Hindlimb muscle (tissue), 1 donor: ENCODE results near the gene ENDOD1. TPM values are rescaled to one million over a fixed set of nuclear protein-coding genes. Genes with fewer than 3 reads are reported as not detected.

ENCODE experiments used
- DNase-seq: peaks from one replicate; pipeline ENCODE4 v3.0.0-alpha.2; 2013
- polyA plus RNA-seq: library from polyadenylated mRNA; unstranded; fragments of 120-200 nt; gene quantifications from one replicate; pipeline ENCODE4 v1.2.1, GENCODE V29; 2013; ENCODE audit not compliant: insufficient read length

Gene ENDOD1
- polyA plus RNA-seq, 1 donor = 59.3 TPM

DNA sequence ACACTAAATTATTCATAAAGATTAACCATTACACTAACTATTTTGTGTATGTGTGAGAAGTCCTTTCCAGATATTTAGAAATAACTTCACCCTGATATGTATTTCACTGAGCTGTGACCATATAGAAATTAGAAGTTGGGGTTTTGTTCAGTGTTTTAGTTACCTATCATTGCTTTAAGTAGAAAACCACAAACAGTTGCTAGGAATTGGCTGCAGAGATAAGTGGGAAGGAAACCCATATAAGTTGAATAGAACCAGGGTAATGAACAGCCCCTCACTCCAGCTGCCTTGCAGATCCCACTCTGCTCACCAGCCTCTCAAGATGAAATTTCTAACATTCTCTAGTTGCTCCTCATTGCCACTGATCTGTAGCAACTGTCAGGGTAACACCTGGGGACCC, 12.7 kb upstream of the ENDOD1 start:
- no peak for DNase-seq

DNA sequence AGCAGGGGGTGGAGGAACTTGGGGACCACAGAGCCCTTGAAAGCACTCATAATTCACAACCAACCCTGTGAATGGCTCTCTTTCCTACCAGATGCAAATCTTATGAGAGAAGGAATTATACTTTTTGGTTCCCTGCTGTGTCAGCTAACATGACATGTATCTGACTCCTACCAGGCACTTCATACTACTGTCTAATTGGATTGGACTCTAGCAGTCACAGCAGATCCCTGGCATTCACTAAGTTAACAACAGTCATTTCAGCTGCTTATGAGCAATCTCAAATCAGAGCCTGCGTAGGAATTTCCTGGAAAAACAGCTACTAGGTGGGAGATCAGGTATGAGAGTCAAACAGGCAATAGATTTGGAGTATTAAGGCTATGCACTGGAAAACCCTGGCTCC, 11.1 kb upstream of the ENDOD1 start:
- no peak for DNase-seq

DNA sequence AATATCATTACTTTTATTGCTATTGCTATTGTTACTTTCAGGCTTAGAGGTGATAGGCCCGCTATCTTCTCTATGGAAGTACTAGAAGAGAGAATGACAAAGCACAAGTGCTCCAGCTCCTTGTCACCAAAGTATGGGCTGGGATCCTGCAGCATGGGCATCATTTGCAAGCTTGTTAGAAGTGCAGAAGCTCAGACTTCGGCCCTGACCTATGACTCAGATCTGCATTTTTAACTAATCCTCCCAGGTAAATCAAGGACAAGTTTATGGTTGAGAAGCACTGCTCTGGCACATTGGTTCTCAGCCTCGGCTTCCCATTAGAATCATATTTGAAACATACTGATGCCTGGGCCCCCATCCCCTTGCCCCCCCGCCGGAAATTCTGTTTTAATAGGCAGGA, 8.6 kb upstream of the ENDOD1 start:
- no peak for DNase-seq

DNA sequence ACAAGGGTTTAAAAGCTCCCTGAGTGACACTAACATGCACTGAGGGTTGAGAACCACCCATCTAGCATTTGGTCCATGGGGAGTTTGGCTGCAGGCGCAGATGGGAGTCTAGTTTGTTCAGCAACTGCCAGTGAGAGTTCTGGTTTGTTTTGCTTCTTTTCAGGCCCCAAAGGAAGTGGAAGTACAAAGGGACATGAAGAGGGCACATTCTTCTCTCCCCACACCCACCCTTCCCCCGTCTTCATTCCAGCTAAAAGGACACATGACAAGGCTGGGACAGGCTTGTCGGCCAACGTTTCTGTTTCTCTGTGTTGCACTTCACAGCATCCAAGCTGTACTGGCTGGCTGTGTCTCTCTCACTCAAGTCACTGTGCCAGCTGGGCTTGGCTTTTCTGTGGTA, 8.2 kb upstream of the ENDOD1 start:
- no peak for DNase-seq

DNA sequence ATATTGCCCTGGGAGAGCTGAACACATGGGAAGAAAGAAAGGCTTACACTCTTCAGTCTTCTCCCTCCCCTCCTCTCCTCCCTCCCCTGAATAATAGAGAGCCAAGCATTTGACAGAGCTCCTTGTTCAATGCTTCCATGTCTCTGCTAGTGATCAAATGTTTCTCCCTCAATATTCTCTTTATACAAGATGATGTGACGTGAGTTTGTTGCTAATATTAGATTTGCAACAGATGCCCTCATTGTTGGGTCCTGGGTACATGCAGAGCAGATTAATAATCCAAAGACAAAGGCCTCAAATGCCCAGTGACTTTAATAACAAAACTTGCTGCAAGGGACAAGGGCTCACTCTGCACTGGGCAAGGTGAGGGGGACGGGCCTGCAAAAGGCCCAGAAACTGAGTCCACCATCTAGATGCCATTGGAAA, 7.1 kb upstream of the ENDOD1 start:
- DNase-seq = no peak

DNA sequence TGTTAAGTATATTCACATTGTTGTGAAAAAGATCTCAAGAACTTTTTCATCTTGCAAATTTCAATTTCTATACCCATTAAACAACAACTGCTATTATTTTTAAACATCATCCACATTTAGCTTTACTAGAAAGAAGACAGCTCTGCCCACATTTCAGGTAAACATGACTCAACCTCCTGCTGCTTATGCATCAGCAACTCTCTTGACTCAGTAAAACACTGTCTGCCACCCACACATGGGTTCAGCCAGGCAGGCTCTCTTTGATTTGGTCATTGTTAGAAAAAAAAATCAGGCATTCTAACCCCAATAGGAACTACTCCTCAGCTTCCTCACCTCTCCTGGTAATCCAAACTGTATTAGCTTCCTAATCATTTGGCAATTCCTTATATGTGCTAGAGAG, 5.1 kb upstream of the ENDOD1 start:
- DNase-seq = no peak

DNA sequence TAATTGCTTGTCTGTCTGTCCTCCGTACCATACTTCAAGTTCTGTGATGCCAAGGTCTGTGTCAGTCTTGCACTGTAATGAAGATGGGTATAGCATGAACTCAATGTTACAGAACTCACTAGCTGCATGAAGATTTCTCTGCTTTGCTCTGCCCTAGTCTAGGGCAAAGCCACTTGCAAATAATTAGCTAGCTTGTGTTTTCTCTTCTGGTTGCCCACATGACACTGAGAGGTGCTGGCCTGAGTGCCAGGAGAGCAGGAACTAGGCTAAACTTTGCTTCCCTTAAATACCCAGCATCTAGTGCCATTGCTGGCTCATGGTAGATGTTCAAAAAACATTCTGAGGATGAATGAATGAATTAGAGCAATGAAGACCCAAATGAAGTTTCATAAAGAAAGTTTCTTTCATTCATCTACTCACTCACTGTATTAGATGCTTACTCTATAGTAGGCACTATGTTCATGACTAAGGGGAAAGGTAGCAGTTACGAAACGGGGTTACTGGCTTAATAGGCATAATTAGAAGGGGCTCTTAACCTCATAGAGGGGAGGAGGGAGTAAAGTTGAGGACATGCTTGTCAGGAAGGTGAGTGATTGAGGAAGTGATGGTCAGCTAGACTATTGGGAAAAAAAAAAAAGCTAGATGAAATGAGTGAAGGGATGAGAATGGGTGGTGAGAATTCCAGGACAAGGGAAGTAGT, 4.4 kb upstream of the ENDOD1 start:
- no peak for DNase-seq

DNA sequence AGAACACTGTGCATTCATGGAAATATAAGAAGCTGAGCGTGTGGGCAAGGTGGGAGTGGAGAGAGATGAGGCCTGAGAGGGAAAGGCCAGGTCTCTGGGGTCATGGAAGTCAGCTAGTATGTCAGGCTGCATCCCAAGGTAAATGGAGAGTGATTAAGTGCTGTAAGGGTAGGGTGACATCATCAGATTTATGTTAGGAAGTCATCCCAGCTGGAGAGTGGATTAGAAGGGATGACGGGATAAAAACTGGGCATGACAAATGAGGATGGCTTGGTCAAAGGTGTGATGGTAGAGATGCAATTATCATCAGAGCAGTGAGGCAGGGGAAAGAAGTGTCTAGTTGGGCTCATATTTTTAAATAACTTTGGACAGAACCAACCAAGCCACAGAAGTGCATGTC, 3.5 kb upstream of the ENDOD1 start:
- no peak for DNase-seq

DNA sequence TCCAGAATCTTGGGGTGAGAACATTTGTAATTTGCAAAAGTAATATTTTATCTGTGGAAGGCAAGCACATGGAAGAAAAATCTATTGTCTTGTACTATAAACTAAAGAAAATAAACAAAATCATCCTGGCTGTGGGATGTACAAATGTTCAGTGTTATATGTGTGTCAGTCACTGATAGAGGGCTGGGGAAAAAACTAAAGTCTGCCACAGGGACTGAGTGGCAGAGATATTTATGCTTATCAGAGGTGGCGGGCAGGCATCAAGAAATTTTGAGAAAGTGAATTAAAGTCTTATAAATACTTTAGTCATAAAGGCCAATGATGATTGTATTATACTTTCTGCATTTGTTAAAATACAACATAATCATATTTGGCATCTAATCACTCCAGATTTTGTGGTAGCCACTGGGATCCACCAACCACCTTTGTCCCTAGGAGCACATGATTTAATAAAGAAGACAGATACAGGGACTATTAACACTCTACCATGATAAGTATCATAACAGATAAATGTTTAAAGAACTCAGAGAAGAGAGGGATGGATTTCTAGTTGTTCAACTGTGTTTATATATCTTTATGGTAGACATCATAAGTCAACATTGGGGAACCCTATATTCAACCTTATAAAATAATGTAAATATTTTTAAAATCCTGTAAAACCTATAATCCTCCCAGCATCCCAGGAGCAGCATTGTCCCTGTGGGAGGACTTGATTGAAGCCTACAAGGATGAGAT, 2.6 kb upstream of the ENDOD1 start:
- no peak for DNase-seq

DNA sequence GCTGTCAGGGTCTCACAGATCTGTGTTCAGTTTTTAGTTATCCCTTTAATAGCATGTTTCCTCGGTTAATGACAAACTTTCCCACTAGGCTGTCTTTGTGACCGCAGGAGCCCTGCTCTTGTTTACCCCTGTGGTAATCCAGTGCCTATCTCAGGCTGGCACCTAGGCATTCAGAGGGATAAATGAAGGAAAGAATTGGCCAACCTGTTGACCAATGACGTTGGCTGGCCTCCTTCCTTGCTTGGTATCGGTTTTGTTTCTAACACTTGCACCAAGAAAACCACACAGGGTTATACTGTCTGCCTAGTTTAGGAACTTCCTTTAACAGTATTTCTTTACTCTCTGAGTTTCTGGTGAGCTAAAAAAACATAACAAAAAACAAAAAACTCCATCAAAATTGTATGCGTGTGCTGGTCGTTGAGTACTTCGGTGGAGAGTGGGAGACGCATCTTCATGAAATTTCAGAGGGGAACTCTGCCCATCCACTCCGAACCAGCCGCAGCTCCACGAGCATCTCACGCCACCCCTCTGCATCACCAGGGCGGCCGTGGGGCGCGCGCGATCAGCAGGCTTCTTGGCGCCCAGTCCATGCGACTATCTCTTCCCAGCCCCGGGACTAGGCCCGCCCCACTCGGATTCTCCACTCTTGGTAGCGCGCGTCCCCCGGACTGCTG, 563 bp upstream of the ENDOD1 start:
- no peak for DNase-seq

DNA sequence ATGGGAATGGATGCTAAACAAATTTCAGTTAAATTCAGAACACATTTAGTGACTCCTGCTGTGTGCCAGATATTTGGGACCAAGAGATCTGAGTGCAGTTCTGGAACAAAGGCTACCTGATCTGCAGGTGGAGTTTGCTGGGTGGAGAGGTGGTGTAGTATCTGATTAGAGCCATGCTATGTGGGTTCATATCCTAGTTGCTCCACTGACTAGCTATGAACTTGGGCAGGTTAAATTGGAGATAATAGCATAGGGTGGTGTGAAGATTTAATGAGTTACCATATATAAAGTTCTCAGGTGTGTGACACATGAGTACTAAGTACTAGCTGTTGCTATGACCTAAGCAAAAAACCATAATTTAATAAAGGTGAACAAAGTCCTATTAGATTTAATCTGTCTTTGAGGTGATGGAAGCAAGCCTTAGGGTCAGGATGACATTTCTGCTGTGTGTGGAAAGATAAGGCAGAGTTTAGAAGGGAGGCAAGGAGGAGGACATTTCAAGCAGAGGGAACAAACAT, 2.1 kb downstream of the ENDOD1 start:
- no peak for DNase-seq

DNA sequence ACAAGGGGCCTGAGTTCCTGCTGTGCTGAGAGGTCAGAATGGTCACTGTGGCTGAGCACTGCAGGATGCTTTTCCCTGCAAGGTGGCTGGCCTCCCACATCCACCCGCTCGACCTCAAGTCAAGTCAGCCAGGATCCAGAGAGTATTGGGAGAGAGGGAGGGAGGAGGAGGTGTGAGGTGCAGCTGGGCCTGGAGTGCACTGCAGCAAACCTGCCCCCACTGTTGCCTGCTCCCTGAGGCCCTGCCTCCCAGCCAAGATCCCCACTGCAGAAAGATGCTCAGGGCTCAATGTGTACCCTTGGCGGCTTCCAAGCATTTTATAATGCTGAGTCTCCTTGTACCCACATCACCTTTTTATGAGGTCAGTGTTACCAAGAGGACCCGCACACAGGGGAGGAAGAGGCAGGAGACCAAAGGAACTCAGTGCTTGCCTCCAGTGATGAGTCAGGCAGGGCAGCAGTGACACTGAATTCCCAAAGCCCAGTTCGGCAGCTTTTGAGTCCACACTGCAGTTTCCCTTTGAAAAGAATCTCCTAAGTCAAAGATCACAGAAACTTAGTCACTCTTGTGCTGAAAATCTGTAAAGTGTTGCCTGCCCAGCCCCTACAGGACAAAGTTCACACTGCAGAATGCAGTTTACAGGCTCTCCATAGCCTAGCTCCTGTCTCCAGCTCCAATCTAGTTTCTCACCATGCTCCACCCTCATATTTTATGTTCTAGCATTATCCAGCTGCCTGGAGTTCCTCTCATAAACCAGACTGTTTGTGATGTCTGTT, 3.1 kb downstream of the ENDOD1 start:
- DNase-seq = no peak

DNA sequence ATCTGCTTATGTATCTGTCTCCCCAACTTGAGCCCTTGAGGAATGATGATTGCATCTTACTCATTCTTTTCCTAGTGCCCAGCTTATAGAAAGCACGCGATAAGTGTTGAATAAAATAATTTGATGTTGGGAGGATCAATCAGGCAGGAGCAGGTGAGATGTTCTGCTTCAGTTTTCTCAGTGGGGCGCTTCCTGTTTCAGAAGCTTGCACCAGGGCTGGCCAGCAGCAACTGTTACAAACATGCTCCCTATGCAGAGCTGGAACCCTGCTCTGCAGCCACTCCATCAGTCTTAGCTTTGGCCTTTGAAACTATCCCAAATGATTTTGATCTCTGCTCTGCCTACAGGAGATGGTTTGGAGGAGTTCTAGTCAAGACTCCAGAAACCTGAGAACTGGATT, 3.9 kb downstream of the ENDOD1 start:
- no peak for DNase-seq

DNA sequence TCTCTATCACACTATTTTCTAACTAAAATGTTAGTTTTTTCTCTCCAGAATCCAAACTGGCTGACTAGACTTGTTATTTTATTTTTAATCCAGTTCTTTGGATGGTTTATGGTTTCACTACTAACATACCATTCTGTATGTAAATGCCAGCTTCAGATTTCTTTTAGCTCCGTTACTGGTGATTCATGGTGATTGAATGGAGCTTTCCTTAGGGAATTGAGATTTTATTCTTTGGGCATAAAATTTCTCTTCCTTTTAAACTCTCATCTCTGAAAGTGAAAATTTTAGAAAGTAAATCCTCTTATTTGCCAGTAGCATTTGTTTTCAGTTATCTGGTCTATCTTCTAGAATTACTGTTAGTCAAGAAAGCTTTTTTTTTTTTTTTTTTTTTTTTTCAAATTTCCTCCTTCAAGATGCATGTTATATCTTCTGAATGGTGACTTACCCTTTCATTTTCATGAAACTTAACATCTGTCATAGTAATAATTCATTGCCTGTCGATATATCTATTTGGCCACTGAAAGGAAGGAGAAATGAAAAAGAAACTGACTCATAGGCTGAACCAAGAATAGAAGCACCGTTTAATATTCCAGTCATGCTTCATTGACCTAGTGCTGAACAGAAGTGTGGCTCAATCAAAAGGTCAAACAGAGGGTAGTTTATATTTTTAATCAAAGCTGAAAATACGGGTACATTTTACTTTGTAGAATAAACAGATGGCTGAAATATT, 6.4 kb downstream of the ENDOD1 start:
- no peak for DNase-seq

DNA sequence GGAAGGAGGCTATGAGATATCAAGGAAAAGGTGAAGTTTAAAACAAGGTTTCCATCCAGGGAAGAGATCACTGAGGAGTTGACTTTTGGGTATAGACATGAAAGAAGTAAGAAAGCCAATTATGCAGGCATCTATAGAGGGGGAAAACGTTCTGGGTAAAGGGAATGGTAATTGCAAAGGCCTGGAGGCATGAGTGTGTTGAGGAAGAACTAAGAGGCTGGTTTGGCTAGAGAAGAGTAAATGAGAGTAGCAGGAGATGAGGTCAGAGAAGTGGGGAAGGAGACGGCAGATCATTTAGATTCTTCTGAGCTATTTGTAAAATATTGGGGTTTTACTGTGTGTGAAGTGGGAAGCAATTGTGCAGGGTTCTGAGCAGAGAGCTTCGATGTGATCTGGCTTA, 7.6 kb downstream of the ENDOD1 start:
- no peak for DNase-seq

DNA sequence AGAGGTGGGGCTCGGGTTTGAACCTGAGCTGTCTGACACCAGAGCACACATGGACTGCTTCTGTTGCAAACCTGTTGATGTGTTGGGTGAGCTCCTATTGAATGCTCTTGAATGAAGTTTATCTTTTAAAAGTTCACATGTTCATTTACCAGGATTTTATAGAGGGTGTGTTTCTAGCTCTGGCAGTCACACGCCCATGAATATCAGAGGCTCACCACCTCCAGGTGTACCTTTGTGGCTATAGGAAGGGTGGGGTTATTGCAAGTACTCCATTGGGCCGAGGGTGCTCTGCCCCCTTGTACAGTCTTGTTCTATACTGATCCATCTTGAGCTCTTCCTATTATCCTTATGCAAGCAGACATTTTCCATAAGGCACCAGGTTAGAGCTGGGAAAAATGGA, 9.2 kb downstream of the ENDOD1 start:
- no peak for DNase-seq

DNA sequence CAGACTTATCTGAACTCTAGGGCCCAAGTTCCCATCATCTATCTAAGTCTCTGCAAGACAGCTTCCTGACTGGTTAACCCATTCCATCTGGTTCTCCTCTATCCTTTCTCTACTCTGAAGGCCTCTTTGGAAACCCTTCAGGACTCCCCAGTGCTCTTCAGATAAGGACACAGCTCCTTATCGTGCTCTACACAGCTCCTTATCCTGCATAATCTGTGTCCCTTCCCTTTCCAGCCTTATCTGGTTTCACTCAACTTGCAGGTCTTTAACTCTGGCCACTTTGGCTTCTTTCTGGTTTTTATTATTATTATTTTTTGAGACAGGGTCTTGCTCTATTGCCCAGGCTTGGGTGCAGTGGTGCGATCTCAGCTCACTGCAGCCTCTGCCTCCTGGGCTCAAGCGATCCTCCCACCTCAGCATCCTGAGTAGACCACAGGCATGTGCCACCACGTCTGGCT, 10.6 kb downstream of the ENDOD1 start:
- no peak for DNase-seq

DNA sequence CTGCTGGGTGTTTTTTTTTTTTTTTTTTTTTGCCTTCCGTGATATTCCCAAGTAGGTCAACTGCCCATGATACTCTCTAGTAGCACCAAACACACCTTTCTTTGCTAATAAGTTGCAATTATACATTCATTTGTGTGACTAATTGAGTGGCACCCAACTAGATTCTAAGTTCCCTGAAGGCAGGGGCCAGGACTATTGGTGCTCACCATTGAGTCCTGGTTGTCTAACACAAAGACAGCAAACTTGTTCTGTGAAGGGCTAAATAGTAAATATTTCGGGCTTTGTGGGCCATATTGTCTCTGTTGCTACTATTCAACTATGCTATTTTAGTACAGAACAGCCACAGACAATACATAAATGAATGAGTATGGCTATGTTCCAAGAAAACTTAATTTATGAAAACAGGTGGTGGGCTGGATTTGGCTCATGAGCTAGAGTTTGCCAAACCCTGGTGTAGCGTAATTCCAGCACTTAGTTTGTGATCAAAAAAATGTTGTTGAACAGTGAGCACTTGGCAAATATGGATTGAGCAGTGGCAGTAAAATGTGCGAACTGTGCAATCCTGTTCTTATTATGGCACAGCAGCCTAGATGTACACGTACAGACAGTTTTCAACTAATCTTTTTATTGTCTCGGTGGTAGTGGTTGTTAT, 11.3 kb downstream of the ENDOD1 start:
- DNase-seq = peak; percentile 39

DNA sequence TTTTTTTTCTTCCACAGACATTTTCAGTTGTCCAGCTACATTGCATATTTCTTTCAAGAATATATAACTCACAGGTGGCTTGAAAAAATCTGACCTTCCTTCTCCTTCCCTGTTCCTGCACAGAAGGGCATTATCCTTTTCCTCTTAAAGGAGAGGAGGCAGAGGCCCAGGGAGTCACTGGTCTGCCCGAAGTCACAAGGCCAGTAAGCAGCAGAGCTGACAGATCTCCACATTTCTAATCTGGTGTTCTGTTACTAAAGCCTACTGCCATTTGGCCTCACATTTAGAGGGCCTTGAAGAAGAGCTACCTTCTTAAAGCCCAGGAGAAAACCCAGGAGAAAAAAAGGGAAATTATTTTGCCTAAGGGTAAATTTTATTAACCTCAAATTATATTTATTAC, 12.3 kb downstream of the ENDOD1 start:
- no peak for DNase-seq

DNA sequence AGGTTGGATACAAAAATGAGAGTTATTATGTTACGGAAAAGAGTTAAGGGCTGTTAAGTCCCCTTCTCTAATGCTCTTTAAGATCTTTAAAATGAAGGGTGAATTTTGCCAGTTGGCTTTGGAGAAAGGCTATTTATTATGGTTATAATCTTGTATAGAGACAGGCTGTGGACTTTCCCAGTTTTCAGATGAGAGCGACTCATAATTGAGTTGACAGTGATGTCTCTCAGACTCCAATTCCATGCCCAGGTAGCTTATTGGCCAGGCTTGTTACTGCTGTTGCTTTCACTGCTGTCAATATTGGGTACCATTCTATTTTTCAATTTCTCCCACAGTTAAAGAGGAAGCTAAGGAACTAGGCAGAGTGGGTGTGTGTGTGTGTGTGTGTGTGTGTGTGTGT, 13.1 kb downstream of the ENDOD1 start:
- DNase-seq = no peak

DNA sequence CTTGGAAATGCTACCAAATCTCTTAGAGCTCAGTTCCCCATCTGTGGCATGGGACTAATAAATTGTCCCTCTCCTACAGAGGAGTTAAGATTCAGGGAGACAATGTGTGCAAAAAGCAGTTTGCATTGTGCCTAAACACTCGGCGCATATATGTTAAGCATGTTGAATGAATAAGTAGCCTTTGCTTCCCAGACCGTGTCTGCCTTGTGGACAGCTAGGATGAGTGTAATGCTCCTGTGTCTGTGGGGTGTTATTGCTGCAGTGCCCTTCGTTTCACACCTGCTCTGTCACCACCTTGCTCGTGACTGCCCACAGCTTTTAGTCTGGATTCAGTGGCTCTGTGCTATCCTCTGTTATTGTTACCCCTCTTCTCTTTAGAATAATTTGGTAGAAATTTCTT, 14.1 kb downstream of the ENDOD1 start:
- no peak for DNase-seq
